Stimulated activated naive CD8-positive, alpha-beta T cell treated with anti-CD3 and anti-CD28 coated beads, Interleukin-15, amount 100 ng/mL, for 72 hours (primary cell): ENCODE measurements around the gene BRSK1.
A peak's percentile ranks its signal among the peaks of the same experiment; 100 is the strongest.

Source experiments
- ATAC-seq: fragments of 150-1000 bp; cut with Tn5 transposase; 2 replicates; pipeline ENCODE4 v1.10.0; 2021; ENCODE audit warnings: mild to moderate bottlenecking, moderate library complexity
- DNase-seq, 2 donors: peaks; one replicate each; pipeline ENCODE4 v3.0.0; 2021 to 2022
- H3K27ac Mint-ChIP-seq, 2 donors: one replicate each; pipeline ENCODE4 v1.8.0; 2022; ENCODE audit warnings: mild to moderate bottlenecking in 2 of 2, mixed read lengths in 2 of 2, moderate library complexity in 2 of 2
- H3K27me3 Mint-ChIP-seq: one replicate; pipeline ENCODE4 v1.8.0; 2022; ENCODE audit warnings: mixed read lengths
- H3K4me1 Mint-ChIP-seq: one replicate; pipeline ENCODE4 v1.8.0; 2022; ENCODE audit warnings: mild to moderate bottlenecking, mixed read lengths
- H3K4me3 Mint-ChIP-seq, 2 donors: one replicate each; pipeline ENCODE4 v1.8.0; 2022; ENCODE audit warnings: mild to moderate bottlenecking in 2 of 2, mixed read lengths in 2 of 2, moderate library complexity in 1 of 2
- H3K9me3 Mint-ChIP-seq, 2 donors: one replicate each; pipeline ENCODE4 v1.8.0; 2022; ENCODE audit warnings: mixed read lengths in 2 of 2

Gene BRSK1

DNA sequence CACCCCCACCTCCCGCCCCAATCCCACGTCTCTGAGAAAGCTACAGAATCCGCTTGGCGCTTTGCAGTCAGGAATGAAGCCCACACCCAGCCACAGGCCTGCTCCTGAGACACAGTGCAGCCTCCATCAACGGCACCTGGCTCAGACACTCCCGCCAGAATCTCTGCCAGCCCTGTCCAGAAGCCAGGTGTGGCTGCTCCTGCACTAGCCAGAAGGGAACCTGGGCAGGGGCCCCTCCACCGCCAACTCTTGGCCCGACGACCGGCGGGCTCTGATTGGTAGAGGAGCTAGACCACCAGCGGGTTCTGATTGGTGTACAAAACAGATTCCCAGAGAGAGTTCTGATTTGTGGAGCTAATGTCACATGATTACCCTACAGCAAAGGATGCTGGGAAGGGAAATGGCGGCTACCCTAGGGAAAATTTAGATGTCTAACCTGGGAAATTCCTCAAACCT lies 22.1 kb upstream of the BRSK1 start:
- Mint-ChIP-seq H3K4me1 (peaks cover 22% of the 10 kb centered on the region), H3K27ac (no peak overlapping the region), H3K9me3 (peaks cover 6 to 7% of the 10 kb centered on the region in 2 donors), H3K4me3 (no peak overlapping the region), H3K27me3 (no peaks in the 10 kb centered on the region)
- no peak for DNase-seq
- no peak for ATAC-seq

DNA sequence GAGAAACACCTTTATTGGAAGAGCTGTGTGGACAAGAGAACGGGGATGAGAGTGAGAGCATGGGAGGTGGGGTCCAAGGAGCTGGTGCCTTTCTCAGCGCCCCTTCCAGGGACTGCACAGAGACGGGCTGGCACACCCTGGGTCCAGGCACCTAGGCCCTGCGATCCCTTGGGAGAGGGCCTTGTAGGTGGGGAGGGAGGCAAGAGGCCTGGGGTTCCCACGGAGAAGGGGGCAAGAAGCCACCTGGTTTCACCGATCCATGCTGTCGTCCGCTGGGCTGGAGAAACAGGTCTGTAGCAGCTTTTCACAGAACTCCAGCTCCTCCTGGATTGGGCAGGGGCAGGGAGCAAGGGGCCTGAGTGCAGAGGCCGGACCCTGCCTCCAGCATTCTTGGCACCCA lies 21.4 kb upstream of the BRSK1 start:
- no peak overlapping the region for H3K4me3 Mint-ChIP-seq
- peaks cover 6 to 8% of the 10 kb centered on the region in 2 donors for H3K9me3 Mint-ChIP-seq
- DNase-seq (no peak), ATAC-seq (no peak)
- peaks cover 15% of the 10 kb centered on the region for H3K4me1 Mint-ChIP-seq
- no peak overlapping the region for H3K27ac Mint-ChIP-seq
- H3K27me3 Mint-ChIP-seq, result no peaks in the 10 kb centered on the region

DNA sequence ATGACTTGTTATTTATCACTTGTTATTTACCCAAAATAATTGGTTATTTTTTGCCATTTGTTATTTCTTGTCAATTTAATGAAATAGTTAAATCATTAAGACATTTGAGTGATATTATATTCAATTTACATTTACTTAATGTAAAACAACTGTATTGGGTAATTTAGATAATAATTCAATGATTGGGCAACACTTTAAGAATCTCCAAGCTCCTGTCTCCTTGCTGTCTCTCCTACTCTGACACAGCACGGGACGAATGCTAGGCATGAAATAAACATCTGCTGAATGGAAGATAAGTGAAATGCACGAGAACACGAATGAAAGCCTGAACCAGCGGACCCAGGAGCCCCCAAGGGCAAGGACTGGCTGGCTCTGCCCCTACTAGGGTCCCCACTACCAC lies 19.3 kb upstream of the BRSK1 start:
- ATAC-seq (no peak), DNase-seq (no peak)
- H3K9me3 Mint-ChIP-seq, result peaks cover 6 to 8% of the 10 kb centered on the region in 2 donors
- no peak overlapping the region for H3K27ac Mint-ChIP-seq
- H3K4me1 Mint-ChIP-seq, result peaks cover 10% of the 10 kb centered on the region
- no peak overlapping the region for H3K4me3 Mint-ChIP-seq
- H3K27me3 Mint-ChIP-seq, result no peaks in the 10 kb centered on the region

DNA sequence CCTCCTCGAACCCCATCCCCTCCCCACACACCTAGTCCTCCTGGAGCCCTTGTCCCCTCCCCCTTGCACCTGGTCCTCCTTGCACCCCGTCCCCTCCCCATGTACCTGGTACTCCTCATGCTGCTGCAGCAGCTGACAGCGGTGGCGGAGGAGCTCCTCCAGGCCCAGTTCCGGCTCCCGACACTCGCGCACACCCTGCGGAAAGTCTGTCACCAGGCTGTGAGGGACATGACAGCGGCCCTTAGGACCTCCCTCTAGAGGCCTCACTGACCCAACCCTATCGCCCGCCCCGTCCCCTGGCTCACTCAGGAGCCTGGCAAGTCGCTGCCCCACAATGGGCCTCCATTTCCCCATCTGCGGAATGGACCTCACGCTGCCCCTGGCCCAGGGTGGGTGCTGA lies 18.6 kb upstream of the BRSK1 start:
- no peak overlapping the region for H3K27ac Mint-ChIP-seq
- H3K27me3 Mint-ChIP-seq, result no peaks in the 10 kb centered on the region
- no peak for DNase-seq
- peaks cover 4% of the 10 kb centered on the region for H3K4me1 Mint-ChIP-seq
- H3K4me3 Mint-ChIP-seq, result no peak overlapping the region
- H3K9me3 Mint-ChIP-seq, result peaks cover 6 to 8% of the 10 kb centered on the region in 2 donors
- ATAC-seq, result no peak

DNA sequence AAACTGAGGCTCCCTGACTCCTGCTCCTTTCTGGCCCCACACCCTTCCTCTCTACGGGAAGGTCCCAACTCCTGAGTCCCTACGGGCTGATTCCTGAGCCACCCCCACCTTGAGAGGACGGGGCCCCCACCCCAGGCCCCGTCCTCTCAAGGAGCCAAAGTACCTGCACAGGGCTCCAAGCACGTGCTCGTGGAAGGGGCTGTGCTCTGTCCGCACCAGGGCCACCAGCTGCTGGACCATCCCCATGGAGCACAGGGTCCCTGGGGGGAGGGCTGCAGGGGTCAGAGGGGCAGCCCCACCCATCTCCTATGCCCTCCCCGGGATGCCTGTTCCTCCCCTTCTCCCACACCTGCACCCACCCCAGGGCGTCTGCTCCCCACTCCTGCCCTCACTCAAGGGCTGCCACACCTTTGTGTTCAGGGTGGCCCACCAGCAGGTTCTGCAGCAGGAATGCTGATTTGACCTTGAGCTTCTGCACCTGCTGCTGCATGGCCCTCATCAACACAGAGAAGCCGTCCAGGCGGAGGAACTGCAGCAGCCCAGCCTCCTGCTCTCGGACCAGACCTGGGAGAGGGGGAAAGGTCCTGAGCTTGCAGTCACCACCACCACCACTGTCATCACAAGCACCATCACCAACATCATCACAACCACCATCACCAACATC lies 17.9 kb upstream of the BRSK1 start:
- Mint-ChIP-seq H3K4me1 (no peaks in the 10 kb centered on the region), H3K4me3 (no peak overlapping the region), H3K27ac (no peak overlapping the region), H3K27me3 (no peaks in the 10 kb centered on the region), H3K9me3 (peaks cover 6 to 8% of the 10 kb centered on the region in 2 donors)
- ATAC-seq, result no peak
- no peak for DNase-seq

DNA sequence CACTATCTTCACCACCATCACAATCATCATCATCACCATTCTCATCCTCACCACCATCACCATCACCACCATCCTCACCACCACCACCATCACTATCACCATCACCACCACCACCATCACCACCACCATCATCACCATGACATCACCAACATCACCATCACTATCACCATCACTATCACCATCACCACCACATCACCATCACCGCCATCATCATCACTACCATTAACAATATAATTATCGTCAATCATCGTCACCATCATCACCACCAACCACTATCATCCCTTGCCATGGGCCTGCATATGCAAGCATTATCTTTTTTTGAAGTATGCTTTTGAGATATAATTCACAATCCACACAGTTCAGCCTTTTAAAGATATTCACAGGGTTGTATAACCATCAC lies 17.4 kb upstream of the BRSK1 start:
- ATAC-seq, result no peak
- H3K27me3 Mint-ChIP-seq, result no peaks in the 10 kb centered on the region
- no peaks in the 10 kb centered on the region for H3K4me1 Mint-ChIP-seq
- H3K27ac Mint-ChIP-seq, result peak overlapping the region in 1 of 2 donors; percentile 0
- peaks cover 6 to 8% of the 10 kb centered on the region in 2 donors for H3K9me3 Mint-ChIP-seq
- H3K4me3 Mint-ChIP-seq, result no peak overlapping the region
- DNase-seq, result no peak

DNA sequence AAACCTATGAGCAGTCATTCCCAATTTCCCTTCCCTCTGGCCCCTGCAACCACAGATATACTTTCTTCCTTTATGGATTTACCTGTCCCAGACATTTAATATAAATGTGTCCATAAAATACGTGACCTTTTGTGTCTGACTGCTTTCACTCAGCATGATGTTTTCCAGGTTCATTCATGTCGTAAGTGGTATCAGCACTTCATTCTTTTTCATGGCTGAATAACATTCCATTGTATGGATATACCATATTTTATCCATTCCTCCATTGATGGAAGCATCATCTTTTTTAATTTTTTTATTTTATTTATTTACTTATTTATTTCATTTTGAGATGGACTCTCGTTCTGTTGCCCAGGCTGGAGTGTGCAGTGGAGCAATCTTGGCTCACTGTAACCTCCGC lies 17.0 kb upstream of the BRSK1 start:
- Mint-ChIP-seq H3K9me3 (peaks cover 6 to 8% of the 10 kb centered on the region in 2 donors), H3K27ac (no peak overlapping the region), H3K4me3 (no peak overlapping the region), H3K4me1 (no peaks in the 10 kb centered on the region), H3K27me3 (no peaks in the 10 kb centered on the region)
- DNase-seq (no peak), ATAC-seq (no peak)

DNA sequence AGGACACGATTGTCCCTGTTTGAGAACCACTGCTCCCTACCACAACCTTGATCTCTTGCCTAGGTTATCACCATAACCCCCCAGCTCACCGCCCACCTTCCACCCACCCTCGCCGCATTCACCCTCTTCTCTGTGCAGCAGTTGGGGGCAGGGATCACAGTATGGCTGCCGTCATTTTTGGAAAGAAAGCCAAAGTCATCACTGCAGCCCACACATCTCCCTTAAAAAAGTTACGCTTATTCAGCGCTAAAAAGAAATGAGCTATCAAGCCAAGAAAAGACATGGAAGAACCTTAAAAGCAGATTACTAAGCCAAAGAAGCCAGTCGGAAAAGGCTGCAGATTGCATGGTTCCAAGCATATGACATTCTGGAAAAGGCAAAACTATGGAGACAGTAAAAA lies 14.5 kb upstream of the BRSK1 start:
- DNase-seq, result no peak
- H3K27ac Mint-ChIP-seq, result no peak overlapping the region

DNA sequence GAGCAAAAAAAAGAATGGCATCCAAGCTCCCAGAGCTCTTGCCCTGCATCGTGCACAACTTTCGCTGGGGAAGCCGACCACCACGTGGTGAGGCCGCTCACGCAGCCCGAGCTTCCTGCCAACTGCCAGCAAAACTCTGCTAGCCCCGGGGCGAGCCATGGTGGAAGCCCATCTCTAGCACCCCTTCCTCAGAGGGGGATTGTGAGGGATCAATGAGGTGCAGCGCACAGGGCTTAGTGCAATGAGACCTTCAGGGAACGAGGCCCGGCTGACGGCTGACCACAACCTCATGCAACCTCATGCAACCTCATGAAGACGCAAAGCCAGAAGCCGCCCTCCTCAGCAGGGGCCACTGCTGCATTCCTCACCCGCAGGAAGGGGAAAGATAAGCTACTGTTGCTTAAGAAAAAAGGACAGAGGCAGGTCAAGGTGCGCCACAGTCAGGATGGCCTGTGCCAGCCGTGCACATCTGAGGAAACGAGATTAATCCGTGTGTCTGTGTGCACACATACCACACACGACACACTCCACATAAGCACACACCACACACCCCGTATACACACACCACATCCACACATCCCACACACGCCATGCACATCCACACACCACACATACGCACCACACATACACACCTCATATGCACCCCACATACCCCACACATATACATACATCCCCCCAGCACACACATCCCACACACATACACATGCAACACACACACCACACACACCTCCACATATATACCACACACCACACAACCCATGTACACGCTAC lies 13.4 kb upstream of the BRSK1 start:
- H3K27me3 Mint-ChIP-seq, result no peaks in the 10 kb centered on the region
- H3K9me3 Mint-ChIP-seq, result peaks cover 6 to 8% of the 10 kb centered on the region in 2 donors
- no peak for DNase-seq
- H3K4me1 Mint-ChIP-seq, result no peaks in the 10 kb centered on the region
- ATAC-seq, result no peak
- H3K27ac Mint-ChIP-seq, result peak overlapping the region in 1 of 2 donors; percentile 2
- H3K4me3 Mint-ChIP-seq, result no peak overlapping the region

More for the DNA sequence above, 14.5 kb upstream of the BRSK1 start:
- H3K4me1 Mint-ChIP-seq, result no peaks in the 10 kb centered on the region
- ATAC-seq, result no peak
- no peak overlapping the region for H3K4me3 Mint-ChIP-seq
- H3K27me3 Mint-ChIP-seq, result no peaks in the 10 kb centered on the region
- peaks cover 6 to 8% of the 10 kb centered on the region in 2 donors for H3K9me3 Mint-ChIP-seq

DNA sequence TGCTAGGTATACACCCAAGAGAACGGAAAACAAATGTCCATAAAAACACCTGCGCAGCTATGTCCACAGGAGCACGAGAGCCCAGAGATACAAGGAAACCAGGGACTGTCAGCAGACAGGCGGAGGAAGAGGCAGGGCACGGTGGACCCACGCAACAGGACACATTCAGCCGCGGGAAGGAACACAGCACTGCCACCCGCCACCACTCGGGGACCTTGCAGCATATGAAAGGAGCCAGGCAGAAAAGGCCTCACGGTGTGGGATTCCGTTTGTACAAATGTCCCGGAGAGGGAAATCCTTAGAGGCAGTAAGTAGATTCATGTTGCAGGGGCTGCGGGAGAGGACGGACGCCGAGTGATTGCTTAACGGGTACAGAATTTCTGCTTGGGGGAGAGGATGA lies 11.7 kb upstream of the BRSK1 start:
- DNase-seq (no peak), ATAC-seq (no peak)
- Mint-ChIP-seq H3K9me3 (no peaks in the 10 kb centered on the region), H3K4me3 (no peak overlapping the region), H3K27me3 (no peaks in the 10 kb centered on the region), H3K4me1 (peaks cover 10% of the 10 kb centered on the region), H3K27ac (peak overlapping the region in 1 of 2 donors; percentile 82)

DNA sequence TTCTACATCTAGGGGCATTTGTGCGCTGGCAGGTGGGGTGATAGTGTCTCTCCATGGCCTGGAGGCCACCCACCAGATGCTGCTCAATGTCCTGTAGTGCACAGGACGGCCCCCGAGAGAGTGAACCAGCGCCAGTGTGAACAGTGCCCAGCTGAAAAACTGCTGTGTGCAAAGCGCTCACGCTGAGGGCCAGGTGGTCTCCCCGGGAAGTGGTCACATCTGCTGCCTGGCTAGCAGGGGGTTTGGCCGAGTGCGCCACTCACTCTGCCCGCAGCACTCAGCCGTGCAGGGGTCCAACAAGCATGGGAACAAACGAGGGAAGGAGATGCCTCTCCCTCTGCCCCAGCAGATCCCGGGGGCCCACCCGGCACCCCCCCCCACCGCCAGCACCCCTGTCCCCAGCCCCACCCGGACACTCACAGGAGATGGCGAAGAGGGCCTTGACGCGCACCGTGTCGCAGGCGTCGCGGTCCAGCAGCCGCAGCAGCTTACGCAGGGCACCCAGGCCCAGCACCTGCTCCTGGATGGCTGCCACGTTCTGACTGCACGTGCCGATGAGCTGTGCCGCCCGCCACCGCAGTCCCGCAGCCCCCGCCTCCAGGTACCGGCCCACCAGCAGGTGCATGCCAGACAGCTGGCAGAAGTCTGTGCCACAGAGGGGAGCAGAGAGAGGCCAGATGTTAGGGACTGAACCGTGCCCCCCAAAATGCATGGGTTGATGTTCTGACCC lies 9.7 kb upstream of the BRSK1 start:
- Mint-ChIP-seq H3K27me3 (no peaks in the 10 kb centered on the region), H3K9me3 (no peaks in the 10 kb centered on the region), H3K27ac (no peak overlapping the region), H3K4me1 (peaks cover 23% of the 10 kb centered on the region), H3K4me3 (no peak overlapping the region)
- ATAC-seq, result no peak
- DNase-seq, result no peak

DNA sequence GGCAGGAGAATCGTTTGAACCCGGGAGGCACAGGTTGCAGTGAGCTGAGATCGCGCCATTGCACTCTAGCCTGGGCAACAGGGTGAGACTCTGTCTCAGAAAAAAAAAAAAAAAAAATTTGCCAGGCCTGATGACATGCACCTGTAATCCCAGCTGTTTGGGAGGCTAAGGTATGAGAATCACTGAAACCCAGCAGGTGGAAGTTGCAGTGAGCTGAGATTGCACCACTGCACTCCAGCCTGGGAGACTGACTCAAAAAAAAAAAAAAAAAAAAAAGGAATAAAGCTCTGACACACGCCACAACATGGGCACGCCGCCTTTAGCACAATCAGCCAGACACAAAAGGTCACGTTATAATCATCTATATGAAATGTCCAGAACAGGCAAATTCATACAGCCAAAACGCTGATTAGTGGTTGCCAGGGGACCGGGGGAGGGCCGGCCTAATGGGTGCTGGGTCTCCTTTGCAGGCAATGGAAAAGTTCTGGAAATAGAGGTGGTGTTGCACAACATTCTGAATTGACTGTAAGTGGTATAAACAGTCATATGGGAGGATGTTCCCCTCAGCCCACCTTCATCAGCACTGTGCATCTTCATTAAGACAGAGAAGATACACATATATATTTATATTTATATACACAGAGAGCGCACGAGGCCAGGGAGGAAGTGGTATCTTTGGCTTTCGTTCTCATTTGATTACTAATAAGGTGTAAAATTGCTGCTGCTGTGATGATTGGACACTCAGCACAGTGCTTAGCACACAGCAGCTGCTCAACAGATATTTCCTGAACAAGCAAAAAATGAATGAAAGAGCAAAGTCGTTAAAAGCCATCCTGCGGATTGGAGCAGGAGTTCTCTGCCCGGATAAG lies 7.7 kb upstream of the BRSK1 start:
- no peaks in the 10 kb centered on the region for H3K27me3 Mint-ChIP-seq
- no peak for ATAC-seq
- H3K4me1 Mint-ChIP-seq, result peaks cover 43% of the 10 kb centered on the region
- DNase-seq, result no peak
- H3K4me3 Mint-ChIP-seq, result no peak overlapping the region
- H3K9me3 Mint-ChIP-seq, result no peaks in the 10 kb centered on the region
- peak overlapping the region in 1 of 2 donors; percentile 40 for H3K27ac Mint-ChIP-seq

DNA sequence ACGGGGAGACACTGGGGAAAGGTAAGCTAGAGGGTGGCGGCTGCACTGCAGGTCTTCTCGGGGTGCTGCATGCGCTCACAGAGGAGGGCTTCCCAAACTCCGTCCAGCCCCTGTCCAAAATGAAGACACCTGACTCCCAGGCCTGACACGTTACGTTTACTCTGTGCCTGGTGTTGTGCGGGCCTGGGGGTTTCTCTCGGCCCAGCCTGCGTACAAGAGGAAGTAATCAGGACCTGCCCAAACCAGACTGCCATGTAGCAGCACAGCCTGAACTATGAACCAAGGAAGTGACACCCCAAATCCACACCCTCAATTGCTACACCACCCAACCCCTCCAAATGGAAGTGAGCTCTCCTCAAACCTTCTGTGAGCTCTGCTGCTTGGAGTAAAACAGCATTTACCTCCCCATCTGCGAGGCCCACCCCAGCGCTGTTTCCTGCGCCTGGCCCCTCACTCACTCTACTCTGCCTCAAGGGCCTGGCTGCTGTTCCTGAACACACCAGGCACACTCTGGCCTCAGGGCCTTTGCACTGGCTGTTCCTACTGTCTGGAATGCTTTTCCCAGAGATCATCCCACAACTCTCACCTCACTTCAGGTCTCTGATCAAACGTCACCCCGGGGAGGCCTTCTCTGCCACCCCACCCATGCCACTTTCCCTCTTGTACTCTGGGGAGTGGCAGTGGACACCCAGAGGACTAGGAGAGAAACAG lies 6.9 kb upstream of the BRSK1 start:
- no peak overlapping the region for H3K27ac Mint-ChIP-seq
- DNase-seq, result no peak
- no peak for ATAC-seq
- H3K4me3 Mint-ChIP-seq, result no peak overlapping the region
- peaks cover 50% of the 10 kb centered on the region for H3K4me1 Mint-ChIP-seq
- no peaks in the 10 kb centered on the region for H3K9me3 Mint-ChIP-seq
- no peaks in the 10 kb centered on the region for H3K27me3 Mint-ChIP-seq

DNA sequence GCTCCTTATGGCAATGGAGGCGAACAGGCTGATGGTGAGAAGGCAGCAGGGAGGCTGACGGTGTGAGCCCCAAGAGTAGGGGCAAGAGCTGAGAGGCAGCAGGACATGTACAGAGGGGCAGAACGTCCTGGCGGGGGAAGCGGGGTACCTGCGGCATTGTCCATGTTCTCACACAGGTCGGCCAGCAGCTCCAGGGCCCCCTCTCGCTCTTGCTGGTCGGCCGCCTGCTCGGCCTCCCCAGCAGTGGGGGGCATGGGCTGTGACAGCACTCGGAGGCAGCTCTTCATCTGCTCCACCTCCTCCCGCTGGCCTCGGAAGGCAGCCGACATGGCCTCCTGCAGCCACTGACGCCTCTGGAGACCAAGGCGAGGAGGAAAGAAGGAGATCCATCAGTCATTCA lies 6.3 kb upstream of the BRSK1 start:
- Mint-ChIP-seq H3K27me3 (no peaks in the 10 kb centered on the region), H3K27ac (no peak overlapping the region), H3K9me3 (no peaks in the 10 kb centered on the region), H3K4me1 (peaks cover 52% of the 10 kb centered on the region), H3K4me3 (no peak overlapping the region)
- ATAC-seq (no peak), DNase-seq (no peak)
